UCSD-AML1 (cell line): ENCODE results near the gene BMP7.
"Not testable (repeated sequence)": the region's sequence is repeated elsewhere in the genome, so short reads cannot be mapped to it uniquely, and the experiment has no call there.

Experiments
- DNase-seq: peaks from one replicate; lab custom pipeline; 2025; ENCODE audit not compliant: unreplicated experiment; lab: John Stamatoyannopoulos, UW

BMP7 gene

GRCh38 chr20:57174737-57175136 lies 91.7 kb downstream of the BMP7 start:
- DNase-seq, result no peak

DNA sequence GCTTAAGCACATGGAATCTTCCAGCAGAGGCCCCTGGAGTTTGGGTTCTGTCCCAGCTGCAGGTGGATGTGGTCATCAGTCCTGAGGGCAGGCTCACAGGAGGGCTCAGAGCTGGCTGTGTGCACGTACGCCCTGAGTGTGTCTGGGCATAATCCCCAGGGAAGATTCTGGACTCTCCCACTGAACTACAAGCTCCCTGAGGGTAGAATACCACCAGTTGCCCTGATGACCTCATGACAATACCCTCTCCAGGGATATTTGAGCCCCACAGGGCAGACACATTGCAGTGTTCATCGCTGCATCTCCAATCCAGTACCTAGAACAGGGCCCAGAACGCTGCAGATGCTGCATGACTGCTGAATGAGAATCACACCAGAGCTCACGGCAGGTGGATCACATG lies 92.5 kb downstream of the BMP7 start:
- no peak for DNase-seq

- DNase-seq, result no peak
Observed at GRCh38 chr20:57173041-57173440, 93.4 kb downstream of the BMP7 start.

- DNase-seq, result no peak
Observed at GRCh38 chr20:57170343-57170742, 96.1 kb downstream of the BMP7 start.

DNA sequence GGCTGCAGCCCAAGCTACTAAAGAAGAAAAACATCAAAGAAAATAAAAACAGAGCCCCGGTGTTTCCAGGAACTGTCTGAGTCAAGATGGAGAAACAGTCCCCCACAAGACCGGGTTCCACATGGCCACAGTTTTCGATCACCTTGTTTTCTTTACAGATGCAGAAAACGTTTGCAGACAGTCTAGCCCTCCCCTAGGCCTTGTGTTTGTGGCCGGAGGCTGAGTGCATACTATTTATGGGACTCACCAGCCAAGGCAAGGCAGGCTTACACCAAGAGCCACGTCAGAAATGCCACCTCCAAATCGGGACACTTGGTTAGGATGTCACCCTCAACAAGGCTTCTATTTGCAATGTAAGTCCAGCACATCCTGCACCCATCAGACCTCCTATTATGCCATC lies 97.3 kb downstream of the BMP7 start:
- DNase-seq, result no peak

DNA sequence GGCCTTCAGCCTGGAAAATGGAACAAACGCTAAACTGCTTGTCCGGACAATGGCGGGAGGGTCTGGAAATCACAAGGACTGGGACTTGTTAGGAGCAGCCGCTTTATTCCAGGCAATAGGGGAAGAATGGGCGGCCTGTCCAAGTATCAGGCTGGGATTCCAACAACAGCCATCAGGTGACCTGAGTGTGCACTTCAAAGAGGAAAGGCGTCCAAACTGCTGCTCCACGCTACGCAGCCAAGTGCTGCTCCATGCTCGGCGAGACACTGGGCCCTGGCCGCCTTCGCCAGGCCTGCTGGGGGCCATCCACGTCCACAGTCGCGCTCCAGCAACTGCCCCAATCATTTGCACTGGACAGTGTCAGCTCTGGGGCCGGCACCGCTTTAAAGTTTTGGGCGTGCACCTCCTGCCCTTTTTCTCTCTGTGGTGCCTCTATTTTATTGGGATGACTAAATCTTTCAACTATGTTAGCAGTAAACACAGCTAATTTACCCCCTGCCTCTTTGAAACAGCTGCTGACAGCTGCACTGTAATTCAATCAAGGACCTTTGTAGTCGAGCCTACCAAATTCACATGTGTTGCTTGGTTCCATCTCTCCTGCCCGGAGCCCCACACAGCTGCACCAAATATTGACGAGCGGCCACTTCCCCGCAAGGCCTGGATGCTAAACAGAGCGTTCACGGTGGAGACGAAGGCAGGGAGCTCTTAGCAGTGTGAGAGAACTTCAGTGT lies 98.3 kb downstream of the BMP7 start:
- no peak for DNase-seq

DNA sequence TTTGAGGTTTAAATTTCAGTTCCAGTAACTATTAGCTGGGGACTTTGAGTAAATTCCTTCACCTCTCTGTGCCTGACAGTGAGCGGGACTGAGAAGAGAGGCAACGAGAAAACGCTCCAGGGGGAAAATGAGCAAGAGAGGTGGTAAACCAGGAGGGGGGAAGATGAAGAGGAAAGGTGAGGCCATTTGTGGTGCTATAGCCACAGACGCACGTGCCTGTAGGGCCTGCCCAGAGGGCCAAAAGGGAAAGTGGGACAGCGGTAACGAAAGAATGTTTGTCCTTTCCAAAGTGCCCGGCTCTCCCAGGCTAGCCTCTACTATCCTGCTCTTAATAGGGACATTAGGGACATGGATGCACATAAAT lies 99.2 kb downstream of the BMP7 start:
- no peak for DNase-seq

GRCh38 chr20:57166568-57167291 lies 99.7 kb downstream of the BMP7 start:
- no peak for DNase-seq

DNA sequence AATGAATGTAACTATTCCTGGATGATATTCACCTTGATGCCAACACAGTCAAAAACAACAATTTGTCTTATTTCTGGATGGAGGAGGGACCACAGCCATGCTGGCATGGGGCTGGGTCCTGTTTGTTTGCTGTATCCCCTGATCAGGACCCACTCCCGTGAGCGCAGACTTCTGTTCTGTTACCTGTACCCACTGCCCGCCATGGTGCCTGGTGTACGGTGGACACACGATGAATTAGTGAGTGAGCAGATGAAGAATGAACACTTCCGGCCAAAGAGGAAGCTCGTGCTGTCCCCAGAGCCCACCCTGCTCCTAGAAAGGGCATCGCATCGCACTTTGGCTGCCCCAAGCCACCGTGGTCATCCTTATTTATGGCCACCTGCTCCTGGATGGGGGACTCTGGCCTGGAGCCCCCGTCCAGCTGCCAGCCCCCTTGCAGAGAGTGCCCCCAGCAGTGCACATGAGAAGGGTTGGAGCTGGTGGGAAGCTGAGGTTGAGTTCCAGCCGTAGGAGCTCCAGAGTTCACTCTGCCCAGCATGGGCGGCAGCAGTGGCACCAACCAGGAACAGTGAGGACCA lies 100.9 kb downstream of the BMP7 start:
- no peak for DNase-seq

- no peak for DNase-seq
Observed at GRCh38 chr20:57164872-57165271, 101.6 kb downstream of the BMP7 start.

DNA sequence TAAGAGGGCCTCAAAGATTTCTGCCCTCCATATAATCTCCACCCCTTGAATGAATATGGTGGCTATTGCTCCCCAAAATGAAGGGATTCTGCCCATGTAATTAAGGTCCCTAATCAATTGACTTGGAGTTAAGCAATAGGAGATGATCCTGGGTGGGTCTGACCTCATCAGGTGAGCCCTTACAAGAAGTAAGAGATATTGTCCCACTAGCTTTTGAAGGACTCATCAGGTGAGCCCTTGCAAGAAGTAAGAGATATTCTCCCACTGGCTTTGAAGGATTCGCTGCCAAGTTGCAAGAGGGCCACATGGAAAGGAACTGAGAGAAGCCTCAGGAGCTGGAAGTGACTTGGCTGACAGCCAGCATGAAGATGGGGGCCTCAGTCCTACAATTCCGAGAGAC lies 103.4 kb downstream of the BMP7 start:
- DNase-seq, result no peak

GRCh38 chr20:57162362-57162652 lies 104.1 kb downstream of the BMP7 start:
- no peak for DNase-seq

GRCh38 chr20:57161478-57162361 lies 104.7 kb downstream of the BMP7 start:
- no peak for DNase-seq

DNA sequence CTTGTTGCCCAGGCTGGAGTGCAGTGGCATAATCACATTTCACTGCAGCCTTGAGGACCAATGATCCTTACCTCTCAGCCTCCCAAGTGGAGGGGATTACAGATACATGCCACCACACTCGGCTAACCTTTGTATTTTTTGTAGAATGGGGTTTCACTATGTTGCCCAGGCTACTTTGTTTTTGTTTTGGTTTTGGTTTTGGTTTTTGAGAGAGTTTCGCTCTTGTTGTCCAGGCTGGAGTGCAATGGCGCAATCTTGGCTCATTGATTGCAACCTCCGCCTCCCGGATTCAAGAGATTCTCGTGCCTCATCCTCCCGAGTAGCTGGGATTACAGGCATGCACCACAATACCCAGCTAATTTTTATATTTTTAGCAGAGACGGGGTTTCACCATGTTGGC lies 105.5 kb downstream of the BMP7 start:
- DNase-seq, result no peak

GRCh38 chr20:57159945-57160610 lies 106.4 kb downstream of the BMP7 start:
- no peak for DNase-seq

DNA sequence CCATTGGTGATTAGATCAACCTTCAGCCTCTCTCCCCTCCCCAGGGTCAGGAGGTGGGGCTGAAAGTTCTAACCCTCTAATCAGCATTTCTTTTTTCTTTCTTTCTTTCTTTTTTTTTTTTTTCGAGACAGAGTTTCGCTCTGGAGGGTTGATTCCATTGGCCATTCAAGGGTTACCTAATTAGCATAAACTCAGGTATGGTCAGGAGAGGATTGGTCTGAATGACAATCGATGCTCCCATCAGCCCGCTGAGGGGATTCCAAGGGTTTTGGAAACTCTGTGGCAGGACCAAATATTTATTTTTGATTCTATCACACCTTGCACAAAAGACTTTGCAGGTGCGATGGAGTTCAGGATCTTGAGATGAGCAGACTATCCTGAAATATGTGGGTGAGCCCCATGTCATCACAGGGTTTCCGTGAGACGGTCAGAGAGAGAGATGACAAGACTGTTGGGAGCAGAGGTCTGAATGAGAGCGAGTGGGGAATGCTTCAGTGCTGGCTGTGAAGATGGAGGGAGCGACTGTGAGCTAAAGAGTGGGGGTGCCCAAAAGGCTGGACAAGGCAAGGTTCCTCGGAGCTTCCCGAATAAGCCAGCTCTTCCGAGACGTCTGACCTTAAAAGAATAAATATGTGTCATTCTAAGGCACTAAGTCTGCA lies 107.1 kb downstream of the BMP7 start:
- DNase-seq, result no peak

DNA sequence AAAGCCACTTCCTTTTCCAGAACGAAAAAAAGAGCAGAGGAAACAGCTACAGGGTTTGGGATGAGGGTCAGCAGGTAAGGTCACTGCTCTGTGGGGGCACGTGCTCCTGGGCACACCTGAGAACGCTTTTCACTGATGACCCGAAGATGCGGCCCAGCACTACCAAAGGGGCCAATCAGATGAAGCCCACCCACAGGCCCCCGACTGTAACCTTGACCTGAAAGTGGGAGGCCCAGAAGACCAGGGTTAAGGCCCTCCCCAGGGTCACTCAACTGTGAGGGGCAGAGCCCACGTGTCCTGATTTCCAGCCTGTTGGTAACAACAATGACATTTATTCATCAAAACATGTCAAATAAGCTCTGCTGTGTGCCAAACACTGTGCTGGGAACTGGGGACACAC lies 108.0 kb downstream of the BMP7 start:
- no peak for DNase-seq

DNA sequence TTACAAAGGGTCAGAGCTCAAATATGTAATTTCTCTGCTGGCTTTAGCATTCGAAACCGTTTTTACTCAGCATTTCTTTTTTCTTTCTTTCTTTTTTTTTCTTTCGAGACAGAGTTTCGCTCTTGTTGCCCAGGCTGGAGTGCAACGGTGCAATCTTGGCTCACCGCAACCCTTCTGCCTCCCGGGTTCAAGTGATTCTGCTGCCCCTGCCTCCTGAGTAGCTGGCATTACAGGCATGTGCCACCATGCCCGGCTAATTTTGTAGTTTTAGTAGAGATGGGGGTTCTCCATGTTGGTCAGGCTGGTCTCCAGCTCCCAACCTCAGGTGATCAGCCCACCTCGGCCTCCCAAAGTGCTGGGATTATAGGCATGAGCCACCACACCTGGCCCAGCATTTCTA lies 108.7 kb downstream of the BMP7 start:
- DNase-seq, result not testable (repeated sequence)

DNA sequence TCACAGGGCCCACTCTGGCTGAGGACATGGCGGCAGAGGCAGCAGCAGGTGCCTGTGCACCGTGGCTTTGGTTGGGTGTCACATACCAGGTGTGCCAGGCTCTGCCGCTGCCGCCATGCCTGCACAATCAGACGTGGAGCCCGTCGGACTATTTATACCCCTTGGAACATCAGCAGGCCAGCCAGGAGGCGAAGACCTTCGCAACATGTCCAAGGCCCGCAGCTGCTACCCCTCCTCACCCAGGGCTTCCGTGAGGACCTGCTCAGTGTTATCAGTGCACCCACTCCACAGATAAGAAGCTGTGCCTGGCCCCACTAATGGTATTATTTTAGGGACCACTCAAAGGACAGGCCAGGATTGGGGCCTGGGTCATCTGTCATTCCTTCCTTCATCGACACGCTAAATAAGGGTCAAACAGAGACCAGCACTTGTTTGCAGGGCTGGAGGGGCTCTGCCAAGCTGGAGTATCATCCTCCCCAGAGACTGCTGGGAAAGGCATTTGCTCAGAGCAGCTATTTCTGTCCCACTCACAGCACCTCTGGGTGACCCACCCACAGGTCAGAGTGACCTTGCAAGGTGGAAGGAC lies 109.2 kb downstream of the BMP7 start:
- no peak for DNase-seq

GRCh38 chr20:57156011-57156729 lies 110.3 kb downstream of the BMP7 start:
- DNase-seq, result no peak
